Activated CD4-positive, alpha-beta T cell treated with anti-CD3 and anti-CD28 coated beads, Interleukin-2, amount 10 ng/mL, durations not matched to agents 7 days and 5 days (primary cell): Measurements from ENCODE around the gene EIF3I. TPM values are rescaled to one million over a fixed set of nuclear protein-coding genes. Genes with fewer than 3 reads are reported as not detected.
"Not testable (repeated sequence)": the region's sequence is repeated elsewhere in the genome, so short reads cannot be mapped to it uniquely, and the experiment has no call there.

Experiments used
- CTCF ChIA-PET: fragments of 350-600 bp; sonication (Branson Sonifier 250); formaldehyde crosslinking; loops from one replicate; lab custom pipeline; 2021; ENCODE audit warnings: antibody characterized with exemption; lab: Charles Lee
- POLR2A ChIA-PET: fragments of 350-600 bp; sonication (Branson Sonifier 250); formaldehyde crosslinking; loops from one replicate; lab custom pipeline; 2021; ENCODE audit warnings: antibody characterized with exemption; lab: Charles Lee
- DNase-seq: peaks from one replicate; pipeline ENCODE4 v3.0.0-alpha.2; 2020
- H3K27ac Mint-ChIP-seq: one replicate; pipeline ENCODE4 v1.8.0; 2021; ENCODE audit warnings: mild to moderate bottlenecking, moderate library complexity, mixed read lengths
- H3K27me3 Mint-ChIP-seq: one replicate; pipeline ENCODE4 v1.8.0; 2021; ENCODE audit warnings: mixed read lengths
- H3K36me3 Mint-ChIP-seq: one replicate; pipeline ENCODE4 v1.8.0; 2021; ENCODE audit warnings: low read depth, mixed read lengths
- H3K4me1 Mint-ChIP-seq: one replicate; pipeline ENCODE4 v1.8.0; 2021; ENCODE audit warnings: mixed read lengths
- H3K4me3 Mint-ChIP-seq: one replicate; pipeline ENCODE4 v1.8.0; 2021; ENCODE audit warnings: mild to moderate bottlenecking, moderate library complexity, mixed read lengths
- H3K9me3 Mint-ChIP-seq: one replicate; pipeline ENCODE4 v1.8.0; 2021; ENCODE audit warnings: mixed read lengths
- total RNA-seq, 2 experiments: library from RNA; stranded (reverse); gene quantifications; one replicate each; pipeline ENCODE4 v1.2.3, GENCODE V29; 2021

EIF3I gene
- total RNA-seq, 2 experiments from 2014 or later = 173 to 176 TPM

DNA sequence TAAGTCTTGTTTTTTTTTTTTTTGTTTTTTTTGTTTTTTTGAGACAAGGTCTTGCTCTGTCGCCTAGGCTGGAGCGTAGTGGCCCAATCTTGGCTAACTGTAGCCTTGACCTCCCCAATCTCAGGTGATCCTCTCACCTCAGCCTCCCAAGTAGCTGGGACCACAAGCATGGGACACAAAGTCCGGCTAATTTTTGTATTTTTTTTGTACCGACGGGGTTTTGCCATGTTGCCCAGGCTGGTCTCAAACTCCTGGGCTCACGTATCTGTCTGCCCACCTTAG is 35.0 kb downstream of the EIF3I start:
- ChIA-PET POLR2A (no interaction called here), CTCF (interaction anchor here (0.6 to 6.9 kb wide), 7 partner anchors 8 to 129 kb away, joined by 3 to 52 read pairs (median 3); partner anchors contain the start of genes FAM167B and LCK)
- Mint-ChIP-seq H3K36me3 (peaks cover 63% of the 10 kb centered on the region), H3K4me1 (peaks cover 45% of the 10 kb centered on the region), H3K27me3 (no peaks in the 10 kb centered on the region), H3K27ac (peak overlapping the region; percentile 92), H3K4me3 (peak overlapping the region; percentile 81), H3K9me3 (no peaks in the 10 kb centered on the region)
- DNase-seq = no peak

GRCh38 chr1:32263236-32263593 is 41.0 kb downstream of the EIF3I start:
- peaks cover 61% of the 10 kb centered on the region for H3K4me1 Mint-ChIP-seq
- CTCF ChIA-PET = interaction anchor here (0.7 to 1.2 kb wide), 2 partner anchors 9 to 13 kb away, joined by 3 read pairs; partner anchors contain the start of gene LCK
- H3K4me3 Mint-ChIP-seq, POLR2A ChIA-PET, H3K27me3 Mint-ChIP-seq, H3K9me3 Mint-ChIP-seq, H3K27ac Mint-ChIP-seq, DNase-seq: not testable (repeated sequence)
- H3K36me3 Mint-ChIP-seq = peaks cover 46% of the 10 kb centered on the region

GRCh38 chr1:32263744-32264143 is 41.5 kb downstream of the EIF3I start:
- Mint-ChIP-seq H3K36me3 (peaks cover 44% of the 10 kb centered on the region), H3K9me3 (no peaks in the 10 kb centered on the region), H3K27me3 (no peaks in the 10 kb centered on the region), H3K27ac (peak overlapping the region; percentile 92), H3K4me3 (peak overlapping the region; percentile 56), H3K4me1 (peaks cover 58% of the 10 kb centered on the region)
- DNase-seq = no peak
- POLR2A ChIA-PET = no interaction called here
- CTCF ChIA-PET = no interaction called here

DNA sequence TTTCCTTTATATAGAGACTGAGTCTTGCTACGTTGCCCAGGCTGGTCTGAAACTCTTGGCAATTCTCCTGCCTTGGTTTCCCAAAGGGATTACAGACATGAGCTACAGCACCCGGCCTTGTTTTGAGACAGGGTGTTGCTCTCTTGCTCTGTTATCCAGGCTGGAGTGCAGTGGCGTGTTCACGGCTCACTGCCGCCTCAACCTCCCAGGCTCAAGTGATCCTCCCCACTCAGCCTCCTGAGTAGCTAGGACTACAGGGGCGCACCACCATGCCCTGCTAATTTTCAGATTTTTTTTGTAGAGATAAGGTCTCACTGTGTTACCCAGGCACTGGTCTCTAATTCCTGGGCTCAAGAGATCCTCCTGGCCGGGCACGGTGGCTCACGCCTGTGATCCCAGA is 43.6 kb downstream of the EIF3I start:
- no peak for DNase-seq
- Mint-ChIP-seq H3K4me3 (peak overlapping the region; percentile 38), H3K4me1 (peaks cover 55% of the 10 kb centered on the region)

GRCh38 chr1:32266921-32267591 is 44.8 kb downstream of the EIF3I start:
- H3K9me3 Mint-ChIP-seq = no peaks in the 10 kb centered on the region
- peak overlapping the region; percentile 98 for H3K27ac Mint-ChIP-seq
- H3K4me1 Mint-ChIP-seq = peaks cover 67% of the 10 kb centered on the region
- POLR2A ChIA-PET = interaction anchor here (0.6 to 1.2 kb wide), 2 partner anchors 51 to 69 kb away, joined by 3 to 4 read pairs; partner anchors contain the start of gene MARCKSL1
- peak overlapping the region; percentile 76 for H3K4me3 Mint-ChIP-seq
- CTCF ChIA-PET = interaction anchor here (1.0 to 1.2 kb wide), 2 partner anchors 12 kb away, joined by 3 read pairs; no protein-coding TSS in a partner anchor
- H3K27me3 Mint-ChIP-seq = no peaks in the 10 kb centered on the region
- DNase-seq = peak; percentile 47
- H3K36me3 Mint-ChIP-seq = peaks cover 49% of the 10 kb centered on the region

More for the DNA sequence above, 43.6 kb downstream of the EIF3I start:
- H3K9me3 Mint-ChIP-seq = no peaks in the 10 kb centered on the region
- peaks cover 40% of the 10 kb centered on the region for H3K36me3 Mint-ChIP-seq
- H3K27ac Mint-ChIP-seq = peak overlapping the region; percentile 82
- POLR2A ChIA-PET = interaction anchor here (0.6 kb wide), 1 partner anchor 517 kb away, joined by 6 read pairs; no protein-coding TSS in a partner anchor
- CTCF ChIA-PET = interaction anchor here (0.6 to 1.9 kb wide), 7 partner anchors 8 to 196 kb away, joined by 3 to 10 read pairs (median 3); partner anchors contain the start of gene LCK
- H3K27me3 Mint-ChIP-seq = no peaks in the 10 kb centered on the region

DNA sequence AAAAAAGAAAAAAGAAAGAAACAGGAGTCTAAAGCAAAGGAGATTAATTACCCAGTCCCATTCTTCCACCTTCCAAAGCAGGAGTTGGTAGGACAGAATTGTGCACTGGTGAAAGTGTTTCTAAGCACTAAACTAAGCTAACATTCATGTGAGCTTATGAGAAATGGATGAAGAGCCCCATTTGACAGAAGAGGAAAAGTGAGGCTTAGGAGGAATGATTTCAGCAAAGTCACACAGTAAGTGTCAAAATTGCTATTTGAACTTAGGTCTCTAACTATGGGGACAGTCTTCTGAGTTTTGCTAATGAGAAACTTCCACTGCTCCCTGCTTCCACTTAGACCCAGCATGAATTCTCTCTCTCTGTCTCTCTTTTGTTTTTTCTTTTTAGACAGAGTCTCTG is 47.5 kb downstream of the EIF3I start:
- Mint-ChIP-seq H3K4me3 (no peak overlapping the region), H3K27ac (peak overlapping the region; percentile 76), H3K36me3 (peaks cover 60% of the 10 kb centered on the region), H3K4me1 (peaks cover 73% of the 10 kb centered on the region), H3K9me3 (no peaks in the 10 kb centered on the region), H3K27me3 (no peaks in the 10 kb centered on the region)
- no peak for DNase-seq
- POLR2A ChIA-PET = no interaction called here
- CTCF ChIA-PET = interaction anchor here (0.7 to 1.9 kb wide), 5 partner anchors 11 to 36 kb away, joined by 3 to 6 read pairs (median 3); no protein-coding TSS in a partner anchor

DNA sequence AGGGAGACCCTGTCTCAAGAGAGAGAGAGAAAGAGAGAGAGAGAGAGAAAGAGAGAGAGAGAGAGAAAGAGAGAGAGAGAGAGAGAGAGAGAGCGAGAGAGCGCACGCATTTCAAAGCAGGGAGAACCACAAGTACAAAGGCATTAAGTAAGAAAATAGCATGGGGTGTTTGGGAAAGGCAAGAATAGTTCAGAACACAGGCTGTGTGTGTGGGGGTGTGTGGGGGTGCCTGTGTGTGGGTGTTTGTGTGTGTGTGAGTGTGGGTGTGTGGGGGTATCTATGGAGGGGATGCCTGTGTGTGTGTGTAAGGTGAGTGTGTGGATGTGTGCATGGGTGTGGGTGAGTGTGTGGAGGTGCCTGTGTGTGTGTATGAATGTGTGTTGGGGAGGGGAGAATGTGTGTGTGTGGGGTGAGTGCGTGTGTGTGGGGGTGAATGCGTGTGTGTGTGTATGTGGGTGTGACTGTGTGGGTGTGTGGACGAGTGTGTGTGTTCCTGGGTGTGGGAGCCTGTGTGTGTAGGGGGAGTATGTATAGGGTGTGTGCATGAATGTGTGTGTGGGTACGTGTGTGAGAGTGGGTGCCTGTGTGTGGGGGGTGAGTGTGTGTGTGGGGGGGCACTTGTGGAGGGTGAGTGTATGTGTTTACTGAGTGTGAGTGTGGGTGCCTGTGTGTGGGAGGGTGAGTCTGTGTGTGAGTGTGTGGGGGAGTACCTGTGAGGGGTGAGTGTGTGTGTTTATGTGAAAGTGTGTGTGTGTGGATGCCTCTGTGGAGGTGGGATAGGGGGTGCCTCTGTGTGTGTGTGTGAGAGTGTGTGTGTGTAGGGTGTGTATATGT is 50.6 kb downstream of the EIF3I start:
- no peaks in the 10 kb centered on the region for H3K9me3 Mint-ChIP-seq
- DNase-seq = no peak
- POLR2A ChIA-PET = interaction anchor here (0.6 to 0.7 kb wide), 3 partner anchors 19 to 57 kb away, joined by 3 to 6 read pairs (median 4); partner anchors contain the start of gene HDAC1
- H3K4me1 Mint-ChIP-seq = peaks cover 65% of the 10 kb centered on the region
- H3K27ac Mint-ChIP-seq = peak overlapping the region; percentile 90
- no peaks in the 10 kb centered on the region for H3K27me3 Mint-ChIP-seq
- CTCF ChIA-PET = interaction anchor here (1.3 kb wide), 1 partner anchor 71 kb away, joined by 4 read pairs; no protein-coding TSS in a partner anchor
- peaks cover 66% of the 10 kb centered on the region for H3K36me3 Mint-ChIP-seq
- peak overlapping the region; percentile 72 for H3K4me3 Mint-ChIP-seq

GRCh38 chr1:32273391-32274208 is 51.4 kb downstream of the EIF3I start:
- no peaks in the 10 kb centered on the region for H3K9me3 Mint-ChIP-seq
- no peaks in the 10 kb centered on the region for H3K27me3 Mint-ChIP-seq
- H3K27ac Mint-ChIP-seq = peak overlapping the region; percentile 90
- H3K4me3 Mint-ChIP-seq = peak overlapping the region; percentile 72
- peaks cover 74% of the 10 kb centered on the region for H3K36me3 Mint-ChIP-seq
- H3K4me1 Mint-ChIP-seq = peaks cover 67% of the 10 kb centered on the region
- CTCF ChIA-PET = interaction anchor here (0.8 to 1.5 kb wide), 4 partner anchors 8 to 72 kb away, joined by 3 to 4 read pairs (median 4); no protein-coding TSS in a partner anchor
- peak; percentile 87 for DNase-seq
- POLR2A ChIA-PET = no interaction called here

DNA sequence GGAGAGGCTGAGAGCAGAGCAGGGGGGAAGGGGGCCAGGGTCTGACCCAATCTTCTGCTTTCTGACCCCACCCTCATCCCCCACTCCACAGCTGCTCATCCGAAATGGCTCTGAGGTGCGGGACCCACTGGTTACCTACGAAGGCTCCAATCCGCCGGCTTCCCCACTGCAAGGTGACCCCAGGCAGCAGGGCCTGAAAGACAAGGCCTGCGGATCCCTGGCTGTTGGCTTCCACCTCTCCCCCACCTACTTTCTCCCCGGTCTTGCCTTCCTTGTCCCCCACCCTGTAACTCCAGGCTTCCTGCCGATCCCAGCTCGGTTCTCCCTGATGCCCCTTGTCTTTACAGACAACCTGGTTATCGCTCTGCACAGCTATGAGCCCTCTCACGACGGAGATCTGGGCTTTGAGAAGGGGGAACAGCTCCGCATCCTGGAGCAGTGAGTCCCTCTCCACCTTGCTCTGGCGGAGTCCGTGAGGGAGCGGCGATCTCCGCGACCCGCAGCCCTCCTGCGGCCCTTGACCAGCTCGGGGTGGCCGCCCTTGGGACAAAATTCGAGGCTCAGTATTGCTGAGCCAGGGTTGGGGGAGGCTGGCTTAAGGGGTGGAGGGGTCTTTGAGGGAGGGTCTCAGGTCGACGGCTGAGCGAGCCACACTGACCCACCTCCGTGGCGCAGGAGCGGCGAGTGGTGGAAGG is 52.6 kb downstream of the EIF3I start:
- H3K4me1 Mint-ChIP-seq = peaks cover 70% of the 10 kb centered on the region
- H3K27me3 Mint-ChIP-seq = no peaks in the 10 kb centered on the region
- peak overlapping the region; percentile 72 for H3K4me3 Mint-ChIP-seq
- POLR2A ChIA-PET = interaction anchor here (0.5 kb wide), 1 partner anchor 19 kb away, joined by 5 read pairs; no protein-coding TSS in a partner anchor
- H3K27ac Mint-ChIP-seq = peak overlapping the region; percentile 90
- no peak for DNase-seq
- no peaks in the 10 kb centered on the region for H3K9me3 Mint-ChIP-seq
- H3K36me3 Mint-ChIP-seq = peaks cover 81% of the 10 kb centered on the region
- CTCF ChIA-PET = interaction anchor here (0.8 to 1.7 kb wide), 4 partner anchors 9 to 27 kb away, joined by 3 to 5 read pairs (median 4); no protein-coding TSS in a partner anchor

GRCh38 chr1:32275424-32275823 is 53.2 kb downstream of the EIF3I start:
- CTCF ChIA-PET = interaction anchor here (1.5 to 1.7 kb wide), 2 partner anchors 18 to 27 kb away, joined by 4 to 5 read pairs; no protein-coding TSS in a partner anchor
- H3K27me3 Mint-ChIP-seq = no peaks in the 10 kb centered on the region
- peaks cover 83% of the 10 kb centered on the region for H3K36me3 Mint-ChIP-seq
- H3K4me1 Mint-ChIP-seq = peaks cover 69% of the 10 kb centered on the region
- peak overlapping the region; percentile 90 for H3K27ac Mint-ChIP-seq
- no peaks in the 10 kb centered on the region for H3K9me3 Mint-ChIP-seq
- DNase-seq = no peak
- POLR2A ChIA-PET = no interaction called here
- no peak overlapping the region for H3K4me3 Mint-ChIP-seq

GRCh38 chr1:32276032-32276782 is 54.0 kb downstream of the EIF3I start:
- POLR2A ChIA-PET = interaction anchor here (0.6 kb wide), 1 partner anchor 34 kb away, joined by 6 read pairs; no protein-coding TSS in a partner anchor
- Mint-ChIP-seq H3K4me3 (peak overlapping the region; percentile 19), H3K9me3 (no peaks in the 10 kb centered on the region), H3K27ac (no peak overlapping the region), H3K27me3 (no peaks in the 10 kb centered on the region), H3K4me1 (peaks cover 66% of the 10 kb centered on the region), H3K36me3 (peaks cover 83% of the 10 kb centered on the region)
- CTCF ChIA-PET = interaction anchor here (0.6 to 1.7 kb wide), 3 partner anchors 11 to 981 kb away, joined by 3 to 4 read pairs (median 3); no protein-coding TSS in a partner anchor
- no peak for DNase-seq
